Measurements from ENCODE around the gene THBS4. TPM values are rescaled to one million over a fixed set of nuclear protein-coding genes. Genes with fewer than 3 reads are reported as not detected.

THBS4 gene
- total and polyA plus RNA-seq, 10 of the 15 experiments (the other 5 are each of a cell fraction or from before 2014, with no cell fraction given), result 0.31 to 1.7 (median 0.75) TPM

DNA sequence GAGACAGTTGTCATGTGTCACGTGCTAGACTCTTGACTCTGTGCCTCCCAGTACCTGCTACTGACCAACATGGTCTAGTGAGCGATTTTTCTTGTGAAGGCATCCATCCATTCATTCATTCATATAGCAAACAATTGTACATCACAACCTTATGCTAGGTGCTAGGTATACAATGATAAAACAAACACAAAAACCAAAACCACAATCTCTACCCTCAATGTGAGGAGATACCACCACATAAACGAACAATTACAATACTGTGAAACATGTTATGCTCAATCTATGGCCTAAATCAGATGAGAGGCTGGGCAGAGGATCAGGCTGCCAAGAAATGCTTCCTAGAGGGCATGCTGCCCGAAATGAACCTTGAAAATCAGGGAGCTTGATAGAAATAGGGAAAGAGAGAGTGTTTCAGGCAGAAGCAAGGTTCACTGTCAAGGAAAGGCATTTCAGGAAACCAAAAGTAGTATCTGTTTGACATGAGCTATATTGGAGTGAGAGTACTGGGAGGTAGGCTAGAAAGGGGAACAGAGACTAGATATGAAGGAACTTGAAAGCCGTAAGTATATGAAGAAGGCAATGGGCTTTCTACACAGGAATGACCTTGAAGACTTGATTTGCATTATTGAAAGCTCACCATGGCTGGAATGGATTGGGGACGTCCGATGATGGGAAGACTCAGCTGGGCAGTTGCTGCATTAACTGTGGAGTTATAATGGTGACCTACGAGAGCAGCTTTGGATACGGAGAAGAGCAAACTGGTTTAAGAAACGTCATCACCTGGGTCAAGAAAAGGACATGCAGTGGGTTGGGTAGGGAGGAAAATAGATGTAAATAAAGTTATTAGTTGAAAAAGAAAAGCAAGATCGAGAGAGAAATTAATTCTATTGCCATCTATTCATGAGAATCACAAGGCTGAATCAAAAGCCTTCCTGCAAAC lies 90.1 kb downstream of the THBS4 start (continued):
- no peak for TF ChIP-seq RAD21 (IDR thresholded peaks at IDR 0.05; ENCODE audit: insufficient read depth, low read depth, low read length)
- TF ChIP-seq RELB (IDR thresholded peaks at IDR 0.05; ENCODE audit: low read depth), result no peak; the same call in none of the 2 replicates
- TF ChIP-seq, protein P1, sequence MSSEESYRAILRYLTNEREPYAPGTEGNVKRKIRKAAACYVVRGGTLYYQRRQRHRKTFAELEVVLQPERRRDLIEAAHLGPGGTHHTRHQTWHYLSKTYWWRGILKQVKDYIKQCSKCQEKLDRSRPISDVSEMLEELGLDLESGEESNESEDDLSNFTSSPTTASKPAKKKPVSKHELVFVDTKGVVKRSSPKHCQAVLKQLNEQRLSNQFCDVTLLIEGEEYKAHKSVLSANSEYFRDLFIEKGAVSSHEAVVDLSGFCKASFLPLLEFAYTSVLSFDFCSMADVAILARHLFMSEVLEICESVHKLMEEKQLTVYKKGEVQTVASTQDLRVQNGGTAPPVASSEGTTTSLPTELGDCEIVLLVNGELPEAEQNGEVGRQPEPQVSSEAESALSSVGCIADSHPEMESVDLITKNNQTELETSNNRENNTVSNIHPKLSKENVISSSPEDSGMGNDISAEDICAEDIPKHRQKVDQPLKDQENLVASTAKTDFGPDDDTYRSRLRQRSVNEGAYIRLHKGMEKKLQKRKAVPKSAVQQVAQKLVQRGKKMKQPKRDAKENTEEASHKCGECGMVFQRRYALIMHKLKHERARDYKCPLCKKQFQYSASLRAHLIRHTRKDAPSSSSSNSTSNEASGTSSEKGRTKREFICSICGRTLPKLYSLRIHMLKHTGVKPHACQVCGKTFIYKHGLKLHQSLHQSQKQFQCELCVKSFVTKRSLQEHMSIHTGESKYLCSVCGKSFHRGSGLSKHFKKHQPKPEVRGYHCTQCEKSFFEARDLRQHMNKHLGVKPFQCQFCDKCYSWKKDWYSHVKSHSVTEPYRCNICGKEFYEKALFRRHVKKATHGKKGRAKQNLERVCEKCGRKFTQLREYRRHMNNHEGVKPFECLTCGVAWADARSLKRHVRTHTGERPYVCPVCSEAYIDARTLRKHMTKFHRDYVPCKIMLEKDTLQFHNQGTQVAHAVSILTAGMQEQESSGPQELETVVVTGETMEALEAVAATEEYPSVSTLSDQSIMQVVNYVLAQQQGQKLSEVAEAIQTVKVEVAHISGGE (CRISPR knock-in tag; IDR thresholded peaks at IDR 0.05), result no peak
- peak; percentile 98 for TF ChIP-seq SMARCA5 (IDR thresholded peaks at IDR 0.05)
- no peak for TF ChIP-seq RELA (IDR thresholded peaks at IDR 0.05; ENCODE audit: borderline replicate concordance, partially characterized antibody)
- peak; percentile 29 for TF ChIP-seq MTA2 (IDR thresholded peaks at IDR 0.05; ENCODE audit: low read depth)
- no peak for TF ChIP-seq NFYB (IDR thresholded peaks at IDR 0.05; ENCODE audit: insufficient read depth, low read depth, low read length)
- no peak for TF ChIP-seq EGR1 (IDR thresholded peaks at IDR 0.05; ENCODE audit: borderline replicate concordance in 1 of 2, low read depth in 2 of 2, low read length in 2 of 2)
- no peak; the same call in 1 of the 2 replicates for TF ChIP-seq ATF2 (IDR thresholded peaks at IDR 0.05; ENCODE audit: low read length)
- TF ChIP-seq IKZF2 (IDR thresholded peaks at IDR 0.05), result peak; percentile 76 to 91
- no peak for TF ChIP-seq POU2F2 (IDR thresholded peaks at IDR 0.05; ENCODE audit: borderline replicate concordance, low read depth, low read length)
- no peak for TF ChIP-seq WRNIP1 (IDR thresholded peaks at IDR 0.05; ENCODE audit: borderline replicate concordance, low read depth, low read length)
- TF ChIP-seq, protein P2, sequence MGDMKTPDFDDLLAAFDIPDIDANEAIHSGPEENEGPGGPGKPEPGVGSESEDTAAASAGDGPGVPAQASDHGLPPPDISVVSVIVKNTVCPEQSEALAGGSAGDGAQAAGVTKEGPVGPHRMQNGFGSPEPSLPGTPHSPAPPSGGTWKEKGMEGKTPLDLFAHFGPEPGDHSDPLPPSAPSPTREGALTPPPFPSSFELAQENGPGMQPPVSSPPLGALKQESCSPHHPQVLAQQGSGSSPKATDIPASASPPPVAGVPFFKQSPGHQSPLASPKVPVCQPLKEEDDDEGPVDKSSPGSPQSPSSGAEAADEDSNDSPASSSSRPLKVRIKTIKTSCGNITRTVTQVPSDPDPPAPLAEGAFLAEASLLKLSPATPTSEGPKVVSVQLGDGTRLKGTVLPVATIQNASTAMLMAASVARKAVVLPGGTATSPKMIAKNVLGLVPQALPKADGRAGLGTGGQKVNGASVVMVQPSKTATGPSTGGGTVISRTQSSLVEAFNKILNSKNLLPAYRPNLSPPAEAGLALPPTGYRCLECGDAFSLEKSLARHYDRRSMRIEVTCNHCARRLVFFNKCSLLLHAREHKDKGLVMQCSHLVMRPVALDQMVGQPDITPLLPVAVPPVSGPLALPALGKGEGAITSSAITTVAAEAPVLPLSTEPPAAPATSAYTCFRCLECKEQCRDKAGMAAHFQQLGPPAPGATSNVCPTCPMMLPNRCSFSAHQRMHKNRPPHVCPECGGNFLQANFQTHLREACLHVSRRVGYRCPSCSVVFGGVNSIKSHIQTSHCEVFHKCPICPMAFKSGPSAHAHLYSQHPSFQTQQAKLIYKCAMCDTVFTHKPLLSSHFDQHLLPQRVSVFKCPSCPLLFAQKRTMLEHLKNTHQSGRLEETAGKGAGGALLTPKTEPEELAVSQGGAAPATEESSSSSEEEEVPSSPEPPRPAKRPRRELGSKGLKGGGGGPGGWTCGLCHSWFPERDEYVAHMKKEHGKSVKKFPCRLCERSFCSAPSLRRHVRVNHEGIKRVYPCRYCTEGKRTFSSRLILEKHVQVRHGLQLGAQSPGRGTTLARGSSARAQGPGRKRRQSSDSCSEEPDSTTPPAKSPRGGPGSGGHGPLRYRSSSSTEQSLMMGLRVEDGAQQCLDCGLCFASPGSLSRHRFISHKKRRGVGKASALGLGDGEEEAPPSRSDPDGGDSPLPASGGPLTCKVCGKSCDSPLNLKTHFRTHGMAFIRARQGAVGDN (IDR thresholded peaks at IDR 0.05), result peak; percentile 38; the same call in 1 of the 2 replicates
- no peak for TF ChIP-seq TCF12 (IDR thresholded peaks at IDR 0.05; ENCODE audit: low read depth, low read length)
- no peak for TF ChIP-seq PAX8 (IDR thresholded peaks at IDR 0.05)
- TF ChIP-seq POLR2AphosphoS2 (IDR thresholded peaks at IDR 0.05; ENCODE audit: low read depth, low read length), result no peak
- TF ChIP-seq LARP7 (IDR thresholded peaks at IDR 0.05), result no peak
- TF ChIP-seq CREM (IDR thresholded peaks at IDR 0.05; ENCODE audit: low read depth), result peak; percentile 74; the same call in 1 of the 2 replicates
- TF ChIP-seq CBFB (IDR thresholded peaks at IDR 0.05; ENCODE audit: low read depth), result no peak

Measured in GM12878 (cell line).